ENCODE measurements around the gene THSD7B.
A peak's percentile ranks its signal among the peaks of the same experiment; 100 is the strongest.

- TF ChIP-seq, protein P1, sequence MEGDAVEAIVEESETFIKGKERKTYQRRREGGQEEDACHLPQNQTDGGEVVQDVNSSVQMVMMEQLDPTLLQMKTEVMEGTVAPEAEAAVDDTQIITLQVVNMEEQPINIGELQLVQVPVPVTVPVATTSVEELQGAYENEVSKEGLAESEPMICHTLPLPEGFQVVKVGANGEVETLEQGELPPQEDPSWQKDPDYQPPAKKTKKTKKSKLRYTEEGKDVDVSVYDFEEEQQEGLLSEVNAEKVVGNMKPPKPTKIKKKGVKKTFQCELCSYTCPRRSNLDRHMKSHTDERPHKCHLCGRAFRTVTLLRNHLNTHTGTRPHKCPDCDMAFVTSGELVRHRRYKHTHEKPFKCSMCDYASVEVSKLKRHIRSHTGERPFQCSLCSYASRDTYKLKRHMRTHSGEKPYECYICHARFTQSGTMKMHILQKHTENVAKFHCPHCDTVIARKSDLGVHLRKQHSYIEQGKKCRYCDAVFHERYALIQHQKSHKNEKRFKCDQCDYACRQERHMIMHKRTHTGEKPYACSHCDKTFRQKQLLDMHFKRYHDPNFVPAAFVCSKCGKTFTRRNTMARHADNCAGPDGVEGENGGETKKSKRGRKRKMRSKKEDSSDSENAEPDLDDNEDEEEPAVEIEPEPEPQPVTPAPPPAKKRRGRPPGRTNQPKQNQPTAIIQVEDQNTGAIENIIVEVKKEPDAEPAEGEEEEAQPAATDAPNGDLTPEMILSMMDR (conservative IDR thresholded peaks at IDR 0.05; ENCODE audit: low read depth, low read length): peak; percentile 65
- no peak for TF ChIP-seq EZH2 (IDR thresholded peaks at IDR 0.05; ENCODE audit: low read length, unreplicated experiment)
- TF ChIP-seq EZH2phosphoT487 (IDR thresholded peaks at IDR 0.05; ENCODE audit: borderline replicate concordance, low read length): no peak
Observed at GRCh38 chr2:136874258-136874657, 108.9 kb downstream of the THSD7B start.

Data from PC-3 (cell line).